ENCODE data around the gene CEP104.
"Not testable (repeated sequence)": the region's sequence is repeated elsewhere in the genome, so short reads cannot be mapped to it uniquely, and the experiment has no call there.

The CEP104 gene

GRCh38 chr1:3825356-3825755 lies 31.7 kb downstream of the CEP104 start:
- no peak for DNase-seq (ENCODE audit: low read depth)

- DNase-seq (ENCODE audit: low read depth) = no peak
Observed at GRCh38 chr1:3824650-3825049, 32.4 kb downstream of the CEP104 start.

GRCh38 chr1:3822421-3822820 lies 34.6 kb downstream of the CEP104 start:
- no peak for DNase-seq (ENCODE audit: low read depth)

GRCh38 chr1:3821908-3822307 lies 35.1 kb downstream of the CEP104 start:
- DNase-seq (ENCODE audit: low read depth) = no peak

GRCh38 chr1:3821447-3821846 lies 35.6 kb downstream of the CEP104 start:
- no peak for DNase-seq (ENCODE audit: low read depth)

- DNase-seq (ENCODE audit: low read depth) = no peak
Observed at GRCh38 chr1:3821004-3821403, 36.0 kb downstream of the CEP104 start.

- DNase-seq (ENCODE audit: low read depth) = no peak
Observed at GRCh38 chr1:3820316-3820715, 36.7 kb downstream of the CEP104 start.

- DNase-seq (ENCODE audit: low read depth) = no peak
Observed at GRCh38 chr1:3819771-3820200, 37.2 kb downstream of the CEP104 start.

- DNase-seq (ENCODE audit: low read depth) = no peak
Observed at GRCh38 chr1:3817821-3818597, 39.0 kb downstream of the CEP104 start.

GRCh38 chr1:3817138-3817740 lies 39.8 kb downstream of the CEP104 start:
- DNase-seq (ENCODE audit: low read depth) = no peak

- no peak for DNase-seq (ENCODE audit: low read depth)
Observed at GRCh38 chr1:3816331-3817137, 40.5 kb downstream of the CEP104 start.

GRCh38 chr1:3814771-3815561 lies 42.0 kb downstream of the CEP104 start:
- no peak for DNase-seq (ENCODE audit: low read depth)

GRCh38 chr1:3814065-3814464 lies 42.9 kb downstream of the CEP104 start:
- DNase-seq (ENCODE audit: low read depth) = no peak

GRCh38 chr1:3811595-3811911 lies 45.5 kb downstream of the CEP104 start:
- DNase-seq (ENCODE audit: low read depth) = no peak

- not testable (repeated sequence) for DNase-seq (ENCODE audit: low read depth)
Observed at GRCh38 chr1:3810149-3810761, 46.8 kb downstream of the CEP104 start.

- no peak for DNase-seq (ENCODE audit: low read depth)
Observed at GRCh38 chr1:3809680-3810079, 47.3 kb downstream of the CEP104 start.

- DNase-seq (ENCODE audit: low read depth) = no peak
Observed at GRCh38 chr1:3807769-3808168, 49.2 kb downstream of the CEP104 start.

- DNase-seq (ENCODE audit: low read depth) = no peak
Observed at GRCh38 chr1:3805038-3805437, 52.0 kb downstream of the CEP104 start.

- DNase-seq (ENCODE audit: low read depth) = not testable (repeated sequence)
Observed at GRCh38 chr1:3804627-3804944, 52.4 kb downstream of the CEP104 start.

GRCh38 chr1:3803905-3804626 lies 52.9 kb downstream of the CEP104 start:
- DNase-seq (ENCODE audit: low read depth) = peak; percentile 10

GRCh38 chr1:3800795-3801194 lies 56.2 kb downstream of the CEP104 start:
- not testable (repeated sequence) for DNase-seq (ENCODE audit: low read depth)

All from ELR (cell line).